ENCODE measurements around the gene REC114. TPM values are rescaled to one million over a fixed set of nuclear protein-coding genes. Genes with fewer than 3 reads are reported as not detected.

REC114 gene
- total RNA-seq, 1 experiment from 2014 or later, result not detected

DNA sequence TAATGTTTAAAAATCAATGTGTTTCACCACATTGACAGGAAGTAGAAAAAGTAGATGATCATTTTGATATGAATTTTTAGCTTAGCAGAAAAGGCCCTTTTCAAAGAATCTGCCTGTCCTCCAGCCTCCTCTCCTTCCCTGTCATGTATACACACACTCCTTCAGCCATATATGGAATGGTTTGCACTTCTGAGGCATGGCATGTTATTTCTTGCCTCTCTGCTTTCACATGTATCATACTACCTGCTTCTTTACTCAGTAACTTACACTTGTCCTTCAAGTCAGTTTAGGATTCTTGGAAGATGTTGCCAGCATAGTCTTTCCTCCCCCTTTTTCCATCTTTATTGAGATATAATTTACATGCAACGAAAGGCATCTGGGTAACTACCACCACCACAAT is 79.0 kb downstream of the REC114 start (continued):
- TF ChIP-seq EZH2phosphoT487 (IDR thresholded peaks at IDR 0.05; ENCODE audit: borderline replicate concordance), result no peak

DNA sequence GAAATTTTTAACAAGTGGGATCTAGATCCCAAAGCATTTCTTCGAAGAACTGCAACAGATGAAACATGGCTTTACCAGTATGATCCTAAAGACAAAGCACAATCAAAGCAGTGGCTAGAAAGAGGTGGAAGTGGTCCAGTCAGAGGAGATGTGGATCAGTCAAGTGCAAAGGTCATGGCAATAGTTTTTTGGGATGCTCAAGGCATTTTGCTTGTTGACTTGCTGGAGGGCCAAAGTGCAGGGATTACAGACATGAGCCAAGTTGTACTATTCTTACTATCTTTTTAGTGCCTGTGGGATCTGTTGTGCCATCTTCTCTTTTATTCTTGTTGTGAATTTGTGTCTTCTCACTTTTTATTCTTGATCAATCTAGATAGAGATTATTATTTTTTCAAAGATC is 82.0 kb downstream of the REC114 start:
- DNase-seq (ENCODE audit: low read depth, low spot score) (no peak), ATAC-seq (no peak)
- intact Hi-C loops (cut with micrococcal nuclease), result no loop called here
- no peak overlapping the region for H2AFZ ChIP-seq (ENCODE audit: low read depth, low read length, poor library complexity, severe bottlenecking)
- no TSS peak for BruUV-seq (replicated peaks)
- TF ChIP-seq RAD21 (IDR thresholded peaks at IDR 0.05; ENCODE audit: low read depth) (no peak), EGR1 (IDR thresholded peaks at IDR 0.05; ENCODE audit: low read depth) (no peak), FOSL1 (IDR thresholded peaks at IDR 0.05; ENCODE audit: low read depth) (no peak), SP1 (IDR thresholded peaks at IDR 0.05; ENCODE audit: low read depth) (no peak), CBX3 (IDR thresholded peaks at IDR 0.05; ENCODE audit: low read depth) (no peak), EZH2phosphoT487 (IDR thresholded peaks at IDR 0.05; ENCODE audit: borderline replicate concordance) (no peak), EZH2 (IDR thresholded peaks at IDR 0.05) (no peak), ZFX (IDR thresholded peaks at IDR 0.05) (no peak), JUND (IDR thresholded peaks at IDR 0.05) (no peak), POLR2A (IDR thresholded peaks at IDR 0.05; ENCODE audit: borderline replicate concordance, extremely low read depth, insufficient read depth, insufficient read length) (no peak), YY1 (IDR thresholded peaks at IDR 0.05; ENCODE audit: extremely low read depth, insufficient replicate concordance, low read depth, low read length) (no peak), SIN3A (IDR thresholded peaks at IDR 0.05; ENCODE audit: low read depth) (no peak), SRF (IDR thresholded peaks at IDR 0.05; ENCODE audit: low read depth) (no peak), CEBPB (IDR thresholded peaks at IDR 0.05; ENCODE audit: low read depth) (no peak)
- TF ChIP-seq, protein P1, sequence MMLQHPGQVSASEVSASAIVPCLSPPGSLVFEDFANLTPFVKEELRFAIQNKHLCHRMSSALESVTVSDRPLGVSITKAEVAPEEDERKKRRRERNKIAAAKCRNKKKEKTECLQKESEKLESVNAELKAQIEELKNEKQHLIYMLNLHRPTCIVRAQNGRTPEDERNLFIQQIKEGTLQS (IDR thresholded peaks at IDR 0.05), result no peak
- TF ChIP-seq, protein P2, sequence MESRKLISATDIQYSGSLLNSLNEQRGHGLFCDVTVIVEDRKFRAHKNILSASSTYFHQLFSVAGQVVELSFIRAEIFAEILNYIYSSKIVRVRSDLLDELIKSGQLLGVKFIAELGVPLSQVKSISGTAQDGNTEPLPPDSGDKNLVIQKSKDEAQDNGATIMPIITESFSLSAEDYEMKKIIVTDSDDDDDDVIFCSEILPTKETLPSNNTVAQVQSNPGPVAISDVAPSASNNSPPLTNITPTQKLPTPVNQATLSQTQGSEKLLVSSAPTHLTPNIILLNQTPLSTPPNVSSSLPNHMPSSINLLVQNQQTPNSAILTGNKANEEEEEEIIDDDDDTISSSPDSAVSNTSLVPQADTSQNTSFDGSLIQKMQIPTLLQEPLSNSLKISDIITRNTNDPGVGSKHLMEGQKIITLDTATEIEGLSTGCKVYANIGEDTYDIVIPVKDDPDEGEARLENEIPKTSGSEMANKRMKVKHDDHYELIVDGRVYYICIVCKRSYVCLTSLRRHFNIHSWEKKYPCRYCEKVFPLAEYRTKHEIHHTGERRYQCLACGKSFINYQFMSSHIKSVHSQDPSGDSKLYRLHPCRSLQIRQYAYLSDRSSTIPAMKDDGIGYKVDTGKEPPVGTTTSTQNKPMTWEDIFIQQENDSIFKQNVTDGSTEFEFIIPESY (IDR thresholded peaks at IDR 0.05; ENCODE audit: extremely low read depth, insufficient replicate concordance, low read length), result no peak
- TF ChIP-seq, protein P3, sequence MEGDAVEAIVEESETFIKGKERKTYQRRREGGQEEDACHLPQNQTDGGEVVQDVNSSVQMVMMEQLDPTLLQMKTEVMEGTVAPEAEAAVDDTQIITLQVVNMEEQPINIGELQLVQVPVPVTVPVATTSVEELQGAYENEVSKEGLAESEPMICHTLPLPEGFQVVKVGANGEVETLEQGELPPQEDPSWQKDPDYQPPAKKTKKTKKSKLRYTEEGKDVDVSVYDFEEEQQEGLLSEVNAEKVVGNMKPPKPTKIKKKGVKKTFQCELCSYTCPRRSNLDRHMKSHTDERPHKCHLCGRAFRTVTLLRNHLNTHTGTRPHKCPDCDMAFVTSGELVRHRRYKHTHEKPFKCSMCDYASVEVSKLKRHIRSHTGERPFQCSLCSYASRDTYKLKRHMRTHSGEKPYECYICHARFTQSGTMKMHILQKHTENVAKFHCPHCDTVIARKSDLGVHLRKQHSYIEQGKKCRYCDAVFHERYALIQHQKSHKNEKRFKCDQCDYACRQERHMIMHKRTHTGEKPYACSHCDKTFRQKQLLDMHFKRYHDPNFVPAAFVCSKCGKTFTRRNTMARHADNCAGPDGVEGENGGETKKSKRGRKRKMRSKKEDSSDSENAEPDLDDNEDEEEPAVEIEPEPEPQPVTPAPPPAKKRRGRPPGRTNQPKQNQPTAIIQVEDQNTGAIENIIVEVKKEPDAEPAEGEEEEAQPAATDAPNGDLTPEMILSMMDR (IDR thresholded peaks at IDR 0.05 in 2 of 3, conservative IDR thresholded peaks at IDR 0.05 in 1 of 3; ENCODE audit: borderline replicate concordance in 1 of 3, insufficient read depth in 1 of 3, low read depth in 2 of 3, low read length in 2 of 3), result no peak
- CTCF ChIA-PET, result no interaction called here
- no peaks in the 10 kb centered on the region for H3K27me3 ChIP-seq (ENCODE audit: insufficient read depth, low read length)
- H3K27ac ChIP-seq (ENCODE audit: low read depth, low read length), result no peak overlapping the region
- no peak overlapping the region for H3K4me2 ChIP-seq (ENCODE audit: low read length)
- H4K20me1 ChIP-seq (ENCODE audit: insufficient read depth), result no peaks in the 10 kb centered on the region
- no peaks in the 10 kb centered on the region for H3K4me1 ChIP-seq (ENCODE audit: control insufficient read depth in 1 of 2, insufficient read depth in 2 of 2, low read length in 2 of 2)
- no peaks in the 10 kb centered on the region for H3K36me3 ChIP-seq (ENCODE audit: control insufficient read depth in 1 of 2, insufficient read depth in 2 of 2, low read length in 2 of 2)
- no peaks in the 10 kb centered on the region for H3K9me3 ChIP-seq (ENCODE audit: control insufficient read depth in 1 of 2, insufficient read depth in 1 of 2, low read depth in 1 of 2, low read length in 2 of 2)
- POLR2A ChIA-PET, result no interaction called here
- H3K9me2 ChIP-seq (ENCODE audit: insufficient read depth), result no peaks in the 10 kb centered on the region
- RAD21 ChIA-PET (ENCODE audit: low non-redundant PET in 1 of 2, low total read pairs in 2 of 2, uncharacterized antibody in 2 of 2, unreplicated experiment in 2 of 2), result no interaction called here
- no peak overlapping the region for H3K4me3 ChIP-seq (replicated peaks in 1 of 2; ENCODE audit: low read depth in 1 of 2, low read length in 2 of 2)
- no peaks in the 10 kb centered on the region for H3K79me2 ChIP-seq (ENCODE audit: insufficient read depth, low read length)
- no peak overlapping the region for H3K9ac ChIP-seq (ENCODE audit: low read length)
